K562 (cell line): ENCODE results near the gene VWA8. TPM values are rescaled to one million over a fixed set of nuclear protein-coding genes. Genes with fewer than 3 reads are reported as not detected.

Experiments
- ATAC-seq: fragments of 200-7000 bp; cut with Tn5 transposase; 3 replicates; pipeline ENCODE4 v1.9.1; 2020; ENCODE audit warnings: moderate library complexity
- BruUV-seq: library from RNA; stranded (reverse); fragments of 400-500 nt; replicated peaks from 2 replicates; lab custom pipeline; 2021; lab: Mats Ljungman, UMichigan
- CTCF ChIA-PET: fragments of 300-600 bp; formaldehyde crosslinking; extraction: SDS; loops from one replicate; lab custom pipeline; 2021; ENCODE audit warnings: low intra/inter-chr PET ratio; lab: Yijun Ruan, JAX
- POLR2A ChIA-PET: fragments of 300-600, 350-650 bp; sonication (Branson Sonifier 250); formaldehyde crosslinking; extraction: SDS; loops from one replicate; lab custom pipeline; 2021; ENCODE audit warnings: antibody characterized with exemption, inconsistent platforms; lab: Yijun Ruan, JAX
- DNase-seq, 4 experiments: peaks; one replicate each; pipeline versions ENCODE4 v3.0.0 to v3.0.0-alpha.2; 2011 to 2018; ENCODE audit warnings: low spot score in 3 of 4, mixed read lengths in 3 of 4; ENCODE audit errors: extremely low read depth in 1 of 4
- FAIRE-seq: peaks from 2 replicates; lab custom pipeline; 2011; peaks lifted over from hg19 to GRCh38; lab: Jason Lieb, UNC
- H2AFZ ChIP-seq: 2 replicates; pipeline ENCODE4 v1.6.0; 2011; ENCODE audit warnings: low read depth, low read length, control low read depth, inconsistent platforms
- H3K27ac ChIP-seq: fragments of 200-600 bp; 3 replicates; pipeline ENCODE4 v1.8.0; 2011; ENCODE audit warnings: low read depth, mild to moderate bottlenecking, control low read depth, inconsistent platforms, low read length, moderate library complexity, mixed read lengths; ENCODE audit errors: extremely low read depth
- H3K27me3 ChIP-seq, 2 experiments: fragments of 300-600 bp in 1 of 2; 2 replicates in 1 of 2; 3 replicates in 1 of 2; pipeline versions ENCODE4 v1.6.0 to v1.8.0; 2011; ENCODE audit warnings: inconsistent platforms in 2 of 2, low read length in 2 of 2, mild to moderate bottlenecking in 1 of 2, mixed read lengths in 1 of 2, moderate library complexity in 1 of 2; ENCODE audit not compliant: control insufficient read depth in 2 of 2, insufficient read depth in 2 of 2
- H3K36me3 ChIP-seq: fragments of 300-600 bp; 3 replicates; pipeline ENCODE4 v1.8.0; 2011; ENCODE audit warnings: mild to moderate bottlenecking, low read length, inconsistent platforms; ENCODE audit not compliant: control insufficient read depth, insufficient read depth
- H3K4me1 ChIP-seq, 2 experiments: fragments of 200-600 bp in 1 of 2; replicated peaks in 1 of 2; 2 replicates in 1 of 2; 3 replicates in 1 of 2; pipeline versions ENCODE4 v1.5.1 to v1.8.0; 2011; ENCODE audit warnings: inconsistent platforms in 2 of 2, low read length in 2 of 2, mild to moderate bottlenecking in 1 of 2, mixed read lengths in 1 of 2, moderate library complexity in 1 of 2; ENCODE audit not compliant: control insufficient read depth in 2 of 2, insufficient read depth in 2 of 2
- H3K4me2 ChIP-seq: 2 replicates; pipeline ENCODE4 v1.6.1; 2011; ENCODE audit warnings: low read length, control low read depth, inconsistent platforms, mixed read lengths; ENCODE audit not compliant: insufficient read depth
- H3K4me3 ChIP-seq: fragments of 200-600 bp; sonication (generic), shearing (Covaris generic); 2 replicates; pipeline ENCODE4 v1.5.1; 2016; ENCODE audit warnings: control low read depth, inconsistent platforms
- H3K79me2 ChIP-seq: fragments of 200-600 bp; 3 replicates; pipeline ENCODE4 v1.8.0; 2011; ENCODE audit warnings: low read length, inconsistent platforms; ENCODE audit not compliant: control insufficient read depth, insufficient read depth
- H3K9ac ChIP-seq, 2 experiments: 2 replicates each; pipeline versions ENCODE4 v1.6.0 to v1.6.1; 2011; ENCODE audit warnings: low read depth in 2 of 2, low read length in 2 of 2, control low read depth in 1 of 2, inconsistent platforms in 1 of 2, mild to moderate bottlenecking in 1 of 2, mixed read lengths in 1 of 2; ENCODE audit not compliant: insufficient read depth in 1 of 2
- H3K9me1 ChIP-seq: one replicate; pipeline ENCODE4 v1.6.0; 2011; ENCODE audit warnings: inconsistent platforms, mild to moderate bottlenecking, low read length, moderate library complexity; ENCODE audit not compliant: control insufficient read depth, insufficient read depth
- H3K9me3 ChIP-seq: replicated peaks from 2 replicates; pipeline ENCODE4 v1.5.1; 2011; ENCODE audit warnings: low read depth, low read length, inconsistent platforms; ENCODE audit not compliant: control insufficient read depth, insufficient read depth
- H4K20me1 ChIP-seq: replicated peaks from 2 replicates; pipeline ENCODE4 v1.6.1; 2011; ENCODE audit warnings: low read length, inconsistent platforms, mixed read lengths; ENCODE audit not compliant: control insufficient read depth, insufficient read depth
- BCL6 ChIP-seq: fragments of 250-450 bp; sonication (Bioruptor Pico); IDR thresholded peaks from 2 replicates; pipeline ENCODE4 v1.4.0; 2020
- CBX3 ChIP-seq, 2 experiments: IDR thresholded peaks; 1 replicate in 1 of 2; 2 replicates in 1 of 2; pipeline ENCODE4 v1.6.1; 2012; ENCODE audit warnings: inconsistent platforms in 2 of 2, low read length in 2 of 2, borderline replicate concordance in 1 of 2, control low read depth in 1 of 2
- CXXC5 ChIP-seq: fragments of 250-450 bp; sonication (Bioruptor Pico); IDR thresholded peaks from 2 replicates; pipeline ENCODE4 v1.8.0; 2022; ENCODE audit warnings: inconsistent platforms, mild to moderate bottlenecking, moderate library complexity
- GABPB1 ChIP-seq: sonication (generic); formaldehyde crosslinking; IDR thresholded peaks from 2 replicates; pipeline ENCODE4 v1.8.0; 2022; ENCODE audit warnings: mild to moderate bottlenecking, missing genetic modification reagents
- HNRNPUL1 ChIP-seq: fragments of 200-400 bp; formaldehyde crosslinking; IDR thresholded peaks from 2 replicates; pipeline ENCODE4 v1.6.1; 2017; ENCODE audit warnings: low read length
- ILF3 ChIP-seq: fragments of 450-650 bp; IDR thresholded peaks from 2 replicates; pipeline ENCODE4 v1.6.1; 2018; ENCODE audit warnings: antibody characterized with exemption, mild to moderate bottlenecking, moderate library complexity, borderline replicate concordance
- JUNB ChIP-seq: fragments of 450-650 bp; formaldehyde crosslinking; conservative IDR thresholded peaks from 2 replicates; pipeline ENCODE4 v1.4.0; 2020; ENCODE audit warnings: mild to moderate bottlenecking
- MGA ChIP-seq: fragments of 450-650 bp; IDR thresholded peaks from 2 replicates; pipeline ENCODE4 v1.6.1; 2016; ENCODE audit warnings: mild to moderate bottlenecking, moderate library complexity
- TAF15 ChIP-seq: fragments of 200-400 bp; formaldehyde crosslinking; IDR thresholded peaks from 2 replicates; pipeline ENCODE4 v1.6.1; 2017; ENCODE audit warnings: mild to moderate bottlenecking, low read depth, low read length, moderate library complexity
- ZC3H4 ChIP-seq: sonication (generic); formaldehyde crosslinking; IDR thresholded peaks from 2 replicates; pipeline ENCODE4 v1.9.0; 2021; ENCODE audit warnings: missing genetic modification reagents, borderline replicate concordance
- ZFX ChIP-seq: sonication (generic); formaldehyde crosslinking; IDR thresholded peaks from 2 replicates; pipeline ENCODE4 v1.8.0; 2022; ENCODE audit warnings: mild to moderate bottlenecking, missing genetic modification reagents, moderate library complexity
- ZNF143 ChIP-seq: sonication (generic); formaldehyde crosslinking; IDR thresholded peaks from 2 replicates; pipeline ENCODE4 v1.9.0; 2022; ENCODE audit warnings: mild to moderate bottlenecking, missing genetic modification reagents
- ZNF224 ChIP-seq: sonication (generic); formaldehyde crosslinking; IDR thresholded peaks from 2 replicates; pipeline ENCODE4 v1.8.0; 2022; ENCODE audit warnings: mild to moderate bottlenecking, missing genetic modification reagents
- ZNF77 ChIP-seq: fragments of 250-450 bp; sonication (Bioruptor Pico); IDR thresholded peaks from 2 replicates; pipeline ENCODE4 v1.5.0; 2020
- whole genome bisulfite sequencing: fragments of 100-300 bp; shearing (Covaris generic); methylation state at CpG from one replicate; pipeline ENCODE4 v1.1.6; 2016; ENCODE audit warnings: low coverage, mixed read lengths; ENCODE audit not compliant: insufficient coverage; ENCODE audit errors: missing lambda C conversion rate; 5-methylcytosine and 5-hydroxymethylcytosine counted together
- in situ Hi-C: fragments of 300-500 bp; cut with MboI; formaldehyde crosslinking; loops from 4 replicates; pipeline ENCODE4 v1.15.0; 2018; ENCODE audit warnings: inconsistent platforms, mixed read lengths
- intact Hi-C: fragments of 100-400 bp; cut with micrococcal nuclease; formaldehyde crosslinking; loops from 2 replicates; pipeline ENCODE4 v1.14.2; 2022
- polyA plus RNA-seq, 8 experiments: library from polyadenylated mRNA; depleted of rRNA in 4 of 8; stranded (reverse) in 5 of 8; unstranded in 3 of 8; fragments of >200 nt; fragmentation: Nextera tagmentation in 2 of 8; fragmentation: Illumina TruSeq in 1 of 8; extraction: Ambion mirVana in 2 of 8; extraction: Trizol in 1 of 8; gene quantifications; 2 replicates each; pipeline versions ENCODE4 v1.2.1 to v1.2.3, GENCODE V29; 2011 to 2014; ENCODE audit warnings: inconsistent platforms in 1 of 8, missing spikeins in 1 of 8
- total RNA-seq, 7 experiments: library from RNA; depleted of rRNA in 6 of 7; stranded (reverse); fragments of >200 nt in 6 of 7; fragmentation: Illumina TruSeq in 2 of 7; extraction: Trizol in 2 of 7; gene quantifications; 2 replicates each; pipeline versions ENCODE4 v1.2.1 to v1.2.3, GENCODE V29; 2011 to 2021; ENCODE audit warnings: low replicate concordance in 1 of 7

The VWA8 gene
- total and polyA plus RNA-seq, 9 of the 15 experiments (the other 6 are each of a cell fraction or from before 2014, with no cell fraction given), result 2.1 to 18.5 (median 13.3) TPM

- WGBS, result 100% methylated on average over 3 of the region's 3 CpGs
- FAIRE-seq, result no peak
- Histone ChIP-seq H3K9me3 (no peaks in the 10 kb centered on the region), H3K79me2 (no peaks in the 10 kb centered on the region), H3K36me3 (peaks cover 12% of the 10 kb centered on the region; the same call in 2 of the 3 replicates), H3K9ac (no peak overlapping the region), H2AFZ (no peak overlapping the region), H3K4me2 (no peak overlapping the region), H3K4me1 (peaks cover 0 to 6% of the 10 kb centered on the region in 2 experiments; a peak in 3 of 5 replicates), H4K20me1 (no peaks in the 10 kb centered on the region), H3K27ac (no peak overlapping the region), H3K9me1 (no peaks in the 10 kb centered on the region), H3K27me3 (no peaks in the 10 kb centered on the region), H3K4me3 (no peak overlapping the region)
- no peak for DNase-seq
- ChIA-PET POLR2A (interaction anchor here (0.6 kb wide), 1 partner anchor 30 kb away, joined by 3 read pairs; no protein-coding TSS in a partner anchor), CTCF (no interaction called here)
- no peak for ATAC-seq
- intact Hi-C loops (no loop called here), in situ Hi-C loops (no loop called here)
- no TSS peak for BruUV-seq
- TF ChIP-seq MGA, result no peak
- TF ChIP-seq ZNF224 (CRISPR knock-in tag), result no peak
- TF ChIP-seq ZC3H4 (CRISPR knock-in tag), result no peak
- TF ChIP-seq ILF3, result no peak
- TF ChIP-seq HNRNPUL1, result no peak
- TF ChIP-seq BCL6 (CRISPR knock-in tag), result no peak
- no peak for TF ChIP-seq ZNF143
- TF ChIP-seq GABPB1 (CRISPR knock-in tag), result no peak
- no peak for TF ChIP-seq TAF15
- no peak for TF ChIP-seq CBX3 (IDR thresholded peaks at IDR 0.05; ENCODE audit: borderline replicate concordance in 1 of 2, low read length in 2 of 2)
- TF ChIP-seq JUNB (CRISPR knock-in tag), result no peak
- TF ChIP-seq CXXC5, result no peak
- TF ChIP-seq ZFX (CRISPR knock-in tag), result no peak
- no peak for TF ChIP-seq ZNF77 (CRISPR knock-in tag)
These were observed 259.2 kb downstream of the VWA8 start for GRCh38 chr13:41701676-41702075.
